ENCODE results near the gene SOX5. TPM values are rescaled to one million over a fixed set of nuclear protein-coding genes. Genes with fewer than 3 reads are reported as not detected.

The SOX5 gene
- total and polyA plus RNA-seq, 9 of the 15 experiments (the other 6 are each of a cell fraction or from before 2014, with no cell fraction given), result 8.3 to 16.5 (median 11.9) TPM

- TF ChIP-seq GTF2B (IDR thresholded peaks at IDR 0.05; ENCODE audit: extremely low read depth, insufficient read length) (no peak), NCOA6 (IDR thresholded peaks at IDR 0.05) (no peak), BRF2 (IDR thresholded peaks at IDR 0.05; ENCODE audit: borderline replicate concordance, insufficient read depth, insufficient read length) (no peak), STAT6 (CRISPR knock-in tag; IDR thresholded peaks at IDR 0.05) (no peak), ATF1 (CRISPR knock-in tag; IDR thresholded peaks at IDR 0.05) (no peak), ATF1 (tag; IDR thresholded peaks at IDR 0.05) (peak; percentile 62), L3MBTL2 (IDR thresholded peaks at IDR 0.05) (peak; percentile 14; the same call in 1 of the 2 replicates), ZNF431 (CRISPR knock-in tag; IDR thresholded peaks at IDR 0.05) (no peak), POLR3A (IDR thresholded peaks at IDR 0.05; ENCODE audit: borderline replicate concordance, extremely low read depth, insufficient read depth, insufficient read length) (no peak), SIN3A (IDR thresholded peaks at IDR 0.05; ENCODE audit: borderline replicate concordance in 2 of 2, control insufficient read depth in 1 of 2, low read depth in 2 of 2, low read length in 2 of 2) (no peak), ZNF174 (CRISPR knock-in tag; IDR thresholded peaks at IDR 0.05) (no peak), ZNF232 (CRISPR knock-in tag; IDR thresholded peaks at IDR 0.05) (no peak), ZBTB8A (IDR thresholded peaks at IDR 0.05; ENCODE audit: partially characterized antibody) (no peak), KLF16 (IDR thresholded peaks at IDR 0.05) (peak; percentile 51; the same call in 1 of the 2 replicates), TFE3 (CRISPR knock-in tag; IDR thresholded peaks at IDR 0.05) (no peak), FOXP1 (CRISPR knock-in tag; IDR thresholded peaks at IDR 0.05) (no peak), NFIC (IDR thresholded peaks at IDR 0.05) (peak; percentile 47), MAFF (IDR thresholded peaks at IDR 0.05; ENCODE audit: low read length) (no peak), ZNF24 (IDR thresholded peaks at IDR 0.05) (no peak), HES1 (IDR thresholded peaks at IDR 0.05; ENCODE audit: low read depth) (no peak), TRIM24 (IDR thresholded peaks at IDR 0.05) (peak; percentile 26 to 68; a peak in 3 of 4 replicates), FOXA3 (CRISPR knock-in tag; conservative IDR thresholded peaks at IDR 0.05 in 1 of 2, IDR thresholded peaks at IDR 0.05 in 1 of 2) (peak; percentile 27 to 70; a peak in 2 of 4 replicates)
These were observed 226.8 kb downstream of the SOX5 start (continued) for GRCh38 chr12:23722655-23723054.
